HG03565 (cell line): ENCODE results near the gene IGFBP6.
"Not testable (repeated sequence)": the region's sequence is repeated elsewhere in the genome, so short reads cannot be mapped to it uniquely, and the experiment has no call there.

Experiments
- ATAC-seq: cut with Tn5 transposase; IDR thresholded peaks from one replicate; pipeline ENCODE4 v1.9.1; 2021; ENCODE audit warnings: mild to moderate bottlenecking, moderate library complexity; ENCODE audit not compliant: unreplicated experiment

Gene IGFBP6

DNA sequence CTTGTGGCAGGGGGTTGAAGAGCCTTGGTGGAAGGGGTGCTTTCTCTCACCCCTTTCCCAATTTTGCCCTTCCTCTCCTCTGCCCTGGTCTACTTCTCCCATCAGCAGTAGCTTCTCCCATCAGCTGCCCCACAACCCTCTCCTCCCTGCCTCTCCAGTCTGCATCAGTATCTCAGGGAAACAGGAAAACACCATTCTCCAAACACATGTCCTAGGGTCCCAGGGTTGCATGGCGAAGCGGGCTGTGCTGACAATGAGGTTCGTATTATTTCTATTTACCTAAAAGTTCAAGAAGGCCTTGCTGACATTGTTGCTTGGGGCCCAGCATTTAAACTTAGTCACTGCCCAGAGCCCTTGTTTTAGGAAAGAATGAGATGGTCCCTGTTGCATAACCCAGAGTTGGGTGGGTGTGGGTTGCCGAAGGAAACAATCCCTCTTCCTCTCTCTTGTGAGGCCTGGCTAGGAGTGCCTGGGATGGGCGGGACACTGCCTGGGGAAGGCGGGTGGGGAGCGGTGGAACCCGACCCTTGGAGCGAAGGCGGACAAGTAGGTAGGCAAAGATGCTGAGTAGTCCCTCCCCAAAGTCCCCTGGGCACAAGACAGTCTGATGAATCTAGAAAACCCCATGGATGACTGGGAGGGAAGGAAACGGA is 1.3 kb upstream of the IGFBP6 start:
- ATAC-seq = no peak

DNA sequence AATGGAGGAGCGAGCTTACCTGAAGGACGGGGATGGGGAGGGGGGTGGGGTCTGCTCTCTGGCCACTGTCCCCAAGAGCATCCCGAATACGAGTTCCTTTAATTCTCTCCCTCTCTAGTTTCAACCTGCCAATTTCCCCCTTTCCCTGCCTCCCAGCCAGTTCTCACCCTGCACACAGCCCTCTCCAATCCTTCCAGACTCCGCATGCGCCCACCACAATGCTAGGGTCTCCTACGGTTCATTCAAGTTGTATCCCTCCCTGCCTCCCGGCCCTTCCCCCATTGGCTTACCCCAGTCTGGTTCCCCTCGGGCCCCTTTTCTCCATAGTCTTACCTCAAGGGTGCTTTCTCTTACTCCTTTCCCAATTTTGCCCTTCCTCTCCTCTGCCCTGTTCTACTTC is 708 bp upstream of the IGFBP6 start:
- no peak for ATAC-seq

DNA sequence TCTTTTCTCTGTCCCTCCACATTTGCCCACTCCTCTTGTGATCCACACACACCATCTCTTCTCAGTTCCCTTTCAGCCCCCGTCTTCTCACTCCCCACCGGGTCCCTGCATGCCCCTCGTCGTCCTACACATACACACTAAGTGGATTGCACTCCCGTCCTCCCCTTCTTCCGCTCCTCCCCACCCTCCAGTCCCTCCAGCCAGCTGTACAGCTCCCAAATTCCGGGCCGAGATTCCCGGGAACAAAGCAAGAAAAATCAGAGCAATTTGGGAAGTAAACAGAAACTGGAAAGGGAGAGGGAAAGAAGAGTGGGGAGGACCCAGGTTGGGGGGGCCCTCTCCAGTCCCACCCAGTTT is 282 bp upstream of the IGFBP6 start:
- ATAC-seq = no peak

- ATAC-seq = no peak
These were observed 1.0 kb downstream of the IGFBP6 start for GRCh38 chr12:53098354-53098981.

- no peak for ATAC-seq
These were observed 1.8 kb downstream of the IGFBP6 start for GRCh38 chr12:53099071-53099882.

DNA sequence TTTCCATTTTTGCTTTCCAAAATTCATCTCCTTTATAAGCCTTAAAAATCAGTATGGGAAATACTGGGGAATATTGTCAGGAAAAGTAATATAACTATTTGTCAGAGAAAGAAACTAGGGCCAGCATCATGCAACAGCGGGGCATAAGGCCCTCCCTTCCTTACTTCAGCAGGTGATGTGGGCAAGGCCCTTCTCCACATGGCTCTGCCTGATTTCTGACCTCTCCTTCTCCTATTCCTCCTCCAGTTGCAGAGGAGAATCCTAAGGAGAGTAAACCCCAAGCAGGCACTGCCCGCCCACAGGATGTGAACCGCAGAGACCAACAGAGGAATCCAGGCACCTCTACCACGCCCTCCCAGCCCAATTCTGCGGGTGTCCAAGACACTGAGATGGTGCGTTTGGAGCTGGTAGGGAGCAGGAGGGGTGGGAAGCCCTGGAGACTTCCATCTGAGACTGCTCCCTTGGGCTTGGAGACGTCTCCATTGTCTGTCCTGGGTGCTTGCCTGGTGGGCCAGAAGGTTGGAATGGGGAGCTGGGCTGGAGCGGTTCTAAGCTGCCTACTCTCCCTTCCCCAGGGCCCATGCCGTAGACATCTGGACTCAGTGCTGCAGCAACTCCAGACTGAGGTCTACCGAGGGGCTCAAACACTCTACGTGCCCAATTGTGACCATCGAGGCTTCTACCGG is 3.1 kb downstream of the IGFBP6 start:
- no peak for ATAC-seq

DNA sequence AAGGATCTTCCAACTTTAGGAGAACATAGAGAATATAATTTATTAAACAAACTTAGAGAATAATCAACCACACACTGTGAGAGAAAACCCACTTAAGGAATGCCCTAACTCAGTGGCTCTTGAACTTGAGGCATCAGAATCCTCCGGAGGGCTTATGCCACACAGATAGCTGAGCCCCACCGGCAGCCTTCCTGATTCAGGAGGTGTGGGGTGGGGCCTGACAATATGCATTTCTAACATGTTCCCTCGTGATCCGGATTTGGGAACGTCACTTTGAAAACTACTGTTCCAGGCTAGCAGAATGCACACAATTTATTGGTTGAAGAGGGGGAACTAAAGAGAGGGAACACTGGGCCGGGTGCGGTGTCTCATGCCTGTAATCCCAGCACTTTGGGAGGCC is 3.8 kb downstream of the IGFBP6 start:
- ATAC-seq = no peak

DNA sequence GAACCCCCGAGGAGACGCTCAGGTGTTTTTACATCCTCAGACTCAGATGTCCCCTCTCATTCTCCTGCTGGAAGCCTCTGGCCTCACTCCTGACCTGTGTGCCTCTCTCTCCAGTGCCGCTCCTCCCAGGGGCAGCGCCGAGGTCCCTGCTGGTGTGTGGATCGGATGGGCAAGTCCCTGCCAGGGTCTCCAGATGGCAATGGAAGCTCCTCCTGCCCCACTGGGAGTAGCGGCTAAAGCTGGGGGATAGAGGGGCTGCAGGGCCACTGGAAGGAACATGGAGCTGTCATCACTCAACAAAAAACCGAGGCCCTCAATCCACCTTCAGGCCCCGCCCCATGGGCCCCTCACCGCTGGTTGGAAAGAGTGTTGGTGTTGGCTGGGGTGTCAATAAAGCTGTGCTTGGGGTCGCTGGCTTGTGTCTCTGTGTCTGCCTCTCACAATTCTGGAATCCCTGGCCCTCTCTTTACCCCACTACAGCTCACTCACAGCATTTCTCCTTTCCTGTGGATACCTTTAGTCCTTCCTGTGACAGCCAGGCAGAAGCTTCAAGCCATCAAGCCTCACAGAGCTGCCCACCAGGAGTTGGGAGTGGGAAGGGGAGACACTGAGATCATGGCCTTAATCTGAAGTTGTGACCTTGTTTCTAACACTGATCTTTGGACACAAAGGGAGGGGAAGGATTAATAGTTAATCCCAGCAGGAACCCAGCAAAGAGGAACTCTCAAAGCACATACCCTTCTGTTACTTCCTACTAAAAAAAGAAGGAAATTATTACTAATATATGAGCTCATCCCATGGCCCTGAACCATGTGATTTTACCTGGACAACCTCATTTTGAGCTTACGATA is 4.7 kb downstream of the IGFBP6 start:
- ATAC-seq = no peak

GRCh38 chr12:53102883-53103807 is 5.7 kb downstream of the IGFBP6 start, which contains the start of gene SOAT2:
SOAT2 (plus strand) TSS chr12:53103486; CDS start chr12:53103578, 92 bp downstream.
- no peak for ATAC-seq

DNA sequence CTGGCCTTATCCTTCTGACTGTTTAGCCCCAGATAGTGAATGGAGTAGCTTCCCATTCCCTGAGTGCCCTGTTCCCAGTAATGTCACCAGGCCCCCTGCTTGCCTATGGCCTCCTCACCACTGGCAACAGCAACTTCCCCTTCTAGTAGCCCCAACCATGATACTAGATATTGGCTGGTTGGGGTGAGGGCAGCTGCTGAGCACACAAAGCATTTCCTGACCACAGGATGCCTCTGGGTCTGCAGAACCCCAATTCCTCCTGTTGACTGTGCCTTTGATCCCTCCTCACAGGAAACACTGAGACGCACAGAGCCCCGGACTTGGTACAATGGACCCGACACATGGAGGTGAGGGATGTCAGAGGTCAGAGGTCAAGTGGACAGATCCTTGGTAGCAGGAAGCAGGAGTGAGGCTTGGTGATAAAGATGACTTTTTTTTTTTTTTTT is 6.4 kb downstream of the IGFBP6 start:
- no peak for ATAC-seq

DNA sequence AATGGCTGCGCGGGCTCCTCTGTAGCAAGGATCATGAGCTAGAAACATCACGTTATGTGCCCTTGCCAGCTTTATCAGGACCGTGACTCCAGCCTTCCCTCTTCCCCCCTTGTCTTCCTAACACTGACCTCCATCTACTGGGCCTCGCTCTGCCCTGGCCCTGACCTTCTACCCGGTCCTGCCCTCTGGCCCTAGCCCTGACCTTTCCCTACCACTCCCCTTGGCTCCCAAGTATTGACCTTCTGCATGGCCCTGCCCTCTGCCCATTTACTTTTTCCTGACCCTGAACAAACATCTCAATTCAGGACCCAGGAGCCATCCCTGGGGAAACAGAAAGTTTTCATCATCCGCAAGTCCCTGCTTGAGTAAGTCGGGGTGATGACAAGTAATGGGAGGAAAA is 7.8 kb downstream of the IGFBP6 start:
- no peak for ATAC-seq

DNA sequence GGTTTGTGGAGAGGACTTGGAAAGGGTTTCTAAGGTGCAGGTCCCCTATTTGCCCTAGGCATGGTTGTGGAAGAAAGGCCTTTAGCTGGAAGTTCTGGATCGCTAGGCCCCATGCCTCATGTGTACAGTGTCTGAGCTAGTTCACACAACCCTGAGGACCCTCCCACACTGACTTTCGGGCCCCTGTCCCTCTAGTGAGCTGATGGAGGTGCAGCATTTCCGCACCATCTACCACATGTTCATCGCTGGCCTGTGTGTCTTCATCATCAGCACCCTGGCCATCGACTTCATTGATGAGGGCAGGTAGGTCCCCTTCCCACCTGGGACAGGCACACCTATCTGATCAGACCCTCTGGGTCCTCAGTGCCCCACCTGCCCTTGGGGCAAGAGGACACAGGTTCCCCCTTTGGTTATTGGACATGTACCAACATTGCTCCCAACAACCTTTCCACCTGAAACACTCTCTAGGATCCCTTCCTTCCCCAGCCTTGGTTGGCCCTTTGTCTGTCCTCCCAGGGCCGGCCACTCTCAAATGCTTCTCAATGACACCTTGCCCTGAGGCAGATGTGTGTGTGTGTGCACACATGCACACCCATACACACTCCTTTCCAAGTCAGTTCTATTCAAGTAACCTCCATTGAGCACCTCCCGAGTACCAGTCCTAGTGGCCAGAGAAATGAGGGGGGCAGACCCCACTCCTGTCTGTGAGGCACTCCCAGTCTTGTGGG is 8.4 kb downstream of the IGFBP6 start:
- no peak for ATAC-seq

DNA sequence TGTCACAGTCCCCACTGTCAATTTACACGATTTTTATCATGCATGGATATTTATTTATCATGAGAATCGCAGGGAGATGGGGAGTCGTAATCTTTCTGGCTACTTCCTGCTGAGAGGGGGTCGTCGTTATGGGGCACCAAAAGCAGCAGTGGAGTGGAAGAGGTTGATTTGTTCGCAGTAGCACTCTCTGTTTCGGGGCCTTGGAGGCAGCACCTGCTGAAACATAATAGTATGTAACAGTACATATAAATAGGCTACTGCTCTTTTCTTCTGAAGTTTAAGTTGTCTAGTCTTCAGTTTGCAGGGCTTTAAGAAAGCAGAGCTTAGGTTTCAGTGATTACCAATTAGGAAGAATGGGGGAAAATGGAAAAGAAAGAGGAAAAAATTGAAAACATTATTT is 9.7 kb downstream of the IGFBP6 start:
- no peak for ATAC-seq

GRCh38 chr12:53112431-53112830 is 15.0 kb downstream of the IGFBP6 start:
- ATAC-seq = not testable (repeated sequence)

DNA sequence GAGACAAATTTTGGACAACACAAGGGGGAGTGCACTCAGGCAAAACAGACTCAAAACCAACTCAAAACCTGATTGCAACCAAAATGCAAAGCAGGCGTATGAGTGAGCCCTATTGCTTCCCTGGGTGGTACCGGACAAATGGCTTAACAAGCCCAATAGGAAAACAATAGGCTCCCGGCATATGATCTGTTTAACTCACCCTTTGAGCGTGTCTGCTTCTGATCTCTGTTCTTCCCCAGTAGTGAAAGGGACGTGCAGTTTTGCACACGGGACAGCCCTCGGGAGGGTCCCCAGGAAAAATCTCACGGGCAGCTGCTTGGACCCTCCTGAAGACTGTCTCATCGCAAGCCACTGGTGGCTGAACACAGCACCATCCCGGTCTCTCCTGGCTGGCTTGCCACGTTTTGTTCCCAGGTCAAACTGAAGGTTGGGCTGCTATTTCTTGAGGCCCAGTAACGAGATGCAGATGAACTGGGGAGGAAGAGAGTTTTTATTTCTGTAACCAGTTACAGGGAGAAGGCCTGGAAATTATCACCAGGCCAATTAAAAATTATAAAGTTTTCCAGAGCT is 15.8 kb downstream of the IGFBP6 start:
- no peak for ATAC-seq

DNA sequence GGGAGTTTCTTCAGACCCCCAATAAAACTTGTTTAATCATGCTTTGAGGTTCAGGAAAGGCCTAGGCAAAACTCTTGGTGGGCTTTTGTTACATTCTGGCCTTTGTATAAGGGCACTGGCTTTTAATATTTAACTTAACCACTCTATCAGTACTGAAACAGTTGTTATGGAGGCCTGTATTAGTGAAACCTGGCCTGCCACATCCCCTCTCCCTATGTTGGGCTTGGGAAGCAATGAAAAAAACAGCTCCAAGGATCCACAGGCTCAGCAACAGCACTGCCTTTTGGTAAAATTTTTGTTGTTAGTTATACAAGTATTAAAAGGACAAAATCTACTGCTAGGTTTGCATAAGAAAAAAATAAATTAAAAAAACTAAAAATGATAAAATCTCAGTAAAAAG is 16.5 kb downstream of the IGFBP6 start:
- no peak for ATAC-seq

GRCh38 chr12:53115112-53115890 is 17.8 kb downstream of the IGFBP6 start:
- no peak for ATAC-seq
